CD4-positive, CD25-positive, alpha-beta regulatory T cell (primary cell): ENCODE results near the gene ZBTB25. TPM values are rescaled to one million over a fixed set of nuclear protein-coding genes. Genes with fewer than 3 reads are reported as not detected.

Experiments used
- ATAC-seq, 2 donors: fragments of 150-1000 bp; cut with Tn5 transposase; one replicate each; pipeline ENCODE4 v1.10.0; 2021; ENCODE audit warnings: low read depth in 2 of 2, moderate number of reproducible peaks in 2 of 2, moderate library complexity in 1 of 2
- DNase-seq, 3 donors: peaks; one replicate each; pipeline versions ENCODE4 v3.0.0 to v3.0.0-alpha.2; 2012 to 2022; ENCODE audit warnings: mixed read lengths in 1 of 3
- H3K27ac ChIP-seq: one replicate; pipeline ENCODE4 v1.7.0; 2013; ENCODE audit warnings: mild to moderate bottlenecking, low read length; ENCODE audit not compliant: insufficient read depth, poor library complexity, severe bottlenecking
- H3K27me3 ChIP-seq: one replicate; pipeline ENCODE4 v1.7.0; 2013; ENCODE audit warnings: low read length; ENCODE audit not compliant: control insufficient read depth, insufficient read depth
- H3K36me3 ChIP-seq: one replicate; pipeline ENCODE4 v1.7.0; 2013; ENCODE audit warnings: mild to moderate bottlenecking, low read length, moderate library complexity; ENCODE audit not compliant: control insufficient read depth, insufficient read depth
- H3K4me1 ChIP-seq: 2 replicates; pipeline ENCODE4 v1.7.0; 2013; ENCODE audit warnings: mild to moderate bottlenecking, low read length; ENCODE audit not compliant: insufficient read depth, control insufficient read depth, poor library complexity, severe bottlenecking
- H3K4me3 ChIP-seq: one replicate; pipeline ENCODE4 v1.7.0; 2013; ENCODE audit warnings: low read depth, mild to moderate bottlenecking, low read length, moderate library complexity
- H3K9me3 ChIP-seq, 2 experiments: 1 replicate in 1 of 2; 2 replicates in 1 of 2; pipeline ENCODE4 v1.7.0; 2013; ENCODE audit warnings: low read length in 2 of 2, mild to moderate bottlenecking in 1 of 2, moderate library complexity in 1 of 2; ENCODE audit not compliant: control insufficient read depth in 2 of 2
- H3K27ac Mint-ChIP-seq, 3 donors: one replicate each; pipeline ENCODE4 v1.8.0; 2020 to 2022; ENCODE audit warnings: mild to moderate bottlenecking in 3 of 3, mixed read lengths in 3 of 3, moderate library complexity in 2 of 3
- H3K27me3 Mint-ChIP-seq: one replicate; pipeline ENCODE4 v1.8.0; 2022; ENCODE audit warnings: mild to moderate bottlenecking, mixed read lengths
- H3K36me3 Mint-ChIP-seq: one replicate; pipeline ENCODE4 v1.8.0; 2020; ENCODE audit warnings: mixed read lengths
- H3K4me1 Mint-ChIP-seq, 4 donors: one replicate each; pipeline ENCODE4 v1.8.0; 2020 to 2022; ENCODE audit warnings: mixed read lengths in 4 of 4, mild to moderate bottlenecking in 1 of 4
- H3K4me3 Mint-ChIP-seq, 4 donors: one replicate each; pipeline ENCODE4 v1.8.0; 2020 to 2022; ENCODE audit warnings: mild to moderate bottlenecking in 4 of 4, mixed read lengths in 4 of 4, moderate library complexity in 3 of 4
- H3K9me3 Mint-ChIP-seq, 7 donors: one replicate each; pipeline ENCODE4 v1.8.0; 2020 to 2022; ENCODE audit warnings: mixed read lengths in 7 of 7, mild to moderate bottlenecking in 3 of 7, moderate library complexity in 2 of 7
- polyA plus RNA-seq, 4 donors: library from polyadenylated mRNA; unstranded; fragments of 300-500 nt; fragmentation: Illumina TruSeq; gene quantifications; one replicate each; pipeline ENCODE4 v1.2.3, GENCODE V29; 2021
- total RNA-seq: library from RNA; stranded (reverse); gene quantifications from one replicate; pipeline ENCODE4 v1.2.3, GENCODE V29; 2022

ZBTB25 gene
- total and polyA plus RNA-seq, 5 donors from 2014 or later, result 34.8 to 78.0 (median 39.1) TPM

DNA sequence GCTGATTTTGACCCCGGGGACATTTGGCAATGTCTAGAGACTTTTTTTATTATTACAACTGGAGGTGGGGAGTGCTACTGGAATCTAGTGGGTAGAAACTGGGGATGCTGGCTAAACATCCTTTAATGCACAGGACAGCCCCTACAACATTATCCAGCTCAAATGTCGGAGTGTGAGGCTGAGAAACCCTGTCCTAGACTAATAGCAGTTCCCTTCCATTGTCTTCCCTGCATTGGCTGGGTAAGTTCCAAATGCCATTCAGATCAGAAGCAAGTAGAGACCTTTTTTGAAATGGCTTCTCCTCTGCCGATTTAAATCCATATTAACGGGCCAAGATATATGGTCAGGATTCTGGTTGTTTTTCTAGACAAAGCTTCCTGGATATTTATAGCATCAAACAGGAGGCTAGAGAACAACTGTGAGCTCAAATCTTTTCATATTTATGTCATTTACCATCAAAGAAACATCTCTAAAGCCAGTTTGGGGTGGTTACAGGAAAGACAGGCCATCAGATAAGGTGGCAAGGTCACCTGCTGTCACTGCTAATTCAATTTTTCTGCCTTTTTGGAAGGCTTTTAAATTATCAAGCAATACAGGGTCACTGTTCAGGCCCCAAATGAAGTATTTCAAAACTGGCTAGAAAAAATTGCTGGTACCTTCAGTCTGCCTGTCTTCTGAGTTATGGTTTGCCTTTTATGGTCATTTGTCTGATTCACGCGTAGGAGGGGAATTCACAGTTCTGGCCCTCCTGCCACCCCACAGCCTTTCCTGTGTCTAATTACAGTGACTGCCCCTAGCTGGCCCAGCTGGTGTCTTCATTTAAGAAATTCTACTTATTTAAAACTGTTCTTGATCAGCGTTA lies 58.4 kb downstream of the ZBTB25 start:
- Mint-ChIP-seq H3K36me3 (peaks cover 30% of the 10 kb centered on the region), H3K4me1 (peaks cover 14 to 43% (median 28%) of the 10 kb centered on the region in 4 donors), H3K27me3 (no peaks in the 10 kb centered on the region), H3K27ac (peak overlapping the region; percentile 84 to 92 (median 86)), H3K9me3 (no peaks in the 10 kb centered on the region), H3K4me3 (peak overlapping the region in 3 of 4 donors; percentile 45 to 47 (median 45))
- DNase-seq, result peak; percentile 16 to 57 (median 17)
- H3K36me3 ChIP-seq, result peaks cover 22% of the 10 kb centered on the region
- H3K9me3 ChIP-seq, result no peaks in the 10 kb centered on the region
- no peaks in the 10 kb centered on the region for H3K27me3 ChIP-seq
- peak overlapping the region; percentile 78 for H3K27ac ChIP-seq
- peak; percentile 77 to 78 for ATAC-seq
- peak overlapping the region; percentile 57 for H3K4me3 ChIP-seq
- peaks cover 19% of the 10 kb centered on the region for H3K4me1 ChIP-seq

DNA sequence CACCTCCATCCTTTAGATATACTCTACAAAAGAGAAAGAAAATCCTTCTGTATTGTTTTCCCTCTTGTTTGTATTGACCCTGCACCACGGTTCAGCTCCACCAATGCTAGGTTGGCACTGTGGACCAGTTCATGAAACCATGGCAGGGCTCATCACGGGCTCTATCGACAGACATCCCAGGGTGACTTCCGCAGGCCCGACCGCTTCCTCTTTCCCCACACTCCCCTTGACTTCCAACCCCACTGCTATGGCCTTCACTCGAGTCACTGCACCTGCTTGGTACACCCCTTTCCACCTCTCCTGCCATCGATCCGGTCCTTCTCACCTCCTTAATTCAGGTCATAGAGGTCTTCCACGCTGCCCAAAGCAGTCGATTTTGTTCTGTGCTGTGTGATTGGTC lies 59.5 kb downstream of the ZBTB25 start:
- H3K9me3 ChIP-seq, result no peaks in the 10 kb centered on the region
- no peak overlapping the region for H3K4me3 ChIP-seq
- H3K4me1 ChIP-seq, result peaks cover 19% of the 10 kb centered on the region
- Mint-ChIP-seq H3K27me3 (no peaks in the 10 kb centered on the region), H3K9me3 (no peaks in the 10 kb centered on the region), H3K4me1 (peaks cover 14 to 42% (median 28%) of the 10 kb centered on the region in 4 donors), H3K4me3 (no peak overlapping the region), H3K27ac (peak overlapping the region in 2 of 3 donors; percentile 69 to 86), H3K36me3 (peaks cover 33% of the 10 kb centered on the region)
- ATAC-seq (no peak), DNase-seq (no peak)
- no peak overlapping the region for H3K27ac ChIP-seq
- peaks cover 21% of the 10 kb centered on the region for H3K36me3 ChIP-seq
- H3K27me3 ChIP-seq, result no peaks in the 10 kb centered on the region

DNA sequence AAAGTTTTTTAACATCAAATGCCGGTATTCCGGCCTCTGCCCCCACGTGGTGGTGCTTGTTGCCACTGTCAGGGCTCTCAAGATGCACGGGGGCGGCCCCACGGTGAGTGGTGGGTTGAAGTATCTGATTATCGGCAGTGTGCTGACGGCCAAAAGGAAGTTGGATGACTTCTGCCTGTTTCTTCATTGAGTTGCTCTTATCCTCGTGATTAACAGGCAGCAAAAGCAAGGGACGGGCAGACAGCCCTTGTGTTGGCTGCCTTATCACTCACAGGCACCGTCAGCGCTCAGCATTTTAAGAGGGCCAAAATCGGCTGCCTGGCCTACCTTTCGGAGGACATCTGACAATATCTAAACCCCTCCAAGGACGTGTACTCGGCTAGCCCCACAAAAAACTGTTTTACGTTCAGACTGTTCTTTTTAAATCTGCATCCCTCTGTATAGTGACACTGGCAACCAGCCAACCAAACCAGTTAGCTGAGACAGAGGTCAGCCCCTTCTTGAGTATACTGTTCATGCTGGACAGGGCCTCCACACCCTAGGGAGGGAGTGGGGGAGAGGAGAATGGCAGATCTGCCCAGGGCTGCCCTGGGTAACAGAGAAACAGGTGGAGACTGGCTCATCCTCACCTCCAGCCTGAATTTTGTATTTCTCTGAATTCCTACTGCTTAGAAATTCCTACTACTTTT lies 61.2 kb downstream of the ZBTB25 start:
- Histone ChIP-seq H3K27ac (no peak overlapping the region), H3K36me3 (peaks cover 22% of the 10 kb centered on the region)
- no peak for DNase-seq

DNA sequence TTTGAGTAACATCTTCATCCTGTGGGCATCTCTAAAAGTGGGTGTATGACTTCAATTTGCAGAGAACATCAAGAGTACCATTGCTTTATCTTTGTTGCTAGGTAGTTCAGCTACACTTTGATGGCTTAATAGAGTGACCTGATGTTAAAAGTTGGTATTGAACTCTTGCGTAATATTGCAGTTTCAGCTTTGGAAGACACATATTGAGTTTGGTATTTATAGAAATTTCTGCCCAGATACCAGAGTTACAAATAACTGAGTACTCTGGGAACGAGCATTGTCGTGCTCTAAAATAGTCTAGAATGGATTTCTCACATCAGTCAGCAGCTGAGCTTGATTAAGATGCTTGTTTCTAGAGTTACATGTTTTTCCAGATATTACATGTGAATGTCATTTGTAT lies 63.1 kb downstream of the ZBTB25 start:
- H3K4me3 ChIP-seq, result no peak overlapping the region
- no peak overlapping the region for H3K27ac ChIP-seq
- no peaks in the 10 kb centered on the region for H3K27me3 Mint-ChIP-seq
- H3K4me1 ChIP-seq, result peaks cover 13% of the 10 kb centered on the region
- H3K27ac Mint-ChIP-seq, result peak overlapping the region in 1 of 3 donors; percentile 20
- H3K9me3 Mint-ChIP-seq, result no peaks in the 10 kb centered on the region
- H3K36me3 ChIP-seq, result peaks cover 28% of the 10 kb centered on the region
- peaks cover 50% of the 10 kb centered on the region for H3K36me3 Mint-ChIP-seq
- peaks cover 13 to 32% (median 26%) of the 10 kb centered on the region in 4 donors for H3K4me1 Mint-ChIP-seq
- DNase-seq (no peak), ATAC-seq (no peak)
- H3K27me3 ChIP-seq, result no peaks in the 10 kb centered on the region
- no peaks in the 10 kb centered on the region for H3K9me3 ChIP-seq
- no peak overlapping the region for H3K4me3 Mint-ChIP-seq

More for the DNA sequence above, 61.2 kb downstream of the ZBTB25 start:
- H3K27ac Mint-ChIP-seq, result peak overlapping the region in 1 of 3 donors; percentile 62
- H3K27me3 Mint-ChIP-seq, result no peaks in the 10 kb centered on the region
- H3K36me3 Mint-ChIP-seq, result peaks cover 40% of the 10 kb centered on the region
- Histone ChIP-seq H3K9me3 (no peaks in the 10 kb centered on the region), H3K4me1 (peaks cover 19% of the 10 kb centered on the region), H3K4me3 (no peak overlapping the region), H3K27me3 (no peaks in the 10 kb centered on the region)
- no peak overlapping the region for H3K4me3 Mint-ChIP-seq
- ATAC-seq, result no peak
- H3K9me3 Mint-ChIP-seq, result no peaks in the 10 kb centered on the region
- H3K4me1 Mint-ChIP-seq, result peaks cover 16 to 40% (median 31%) of the 10 kb centered on the region in 4 donors

DNA sequence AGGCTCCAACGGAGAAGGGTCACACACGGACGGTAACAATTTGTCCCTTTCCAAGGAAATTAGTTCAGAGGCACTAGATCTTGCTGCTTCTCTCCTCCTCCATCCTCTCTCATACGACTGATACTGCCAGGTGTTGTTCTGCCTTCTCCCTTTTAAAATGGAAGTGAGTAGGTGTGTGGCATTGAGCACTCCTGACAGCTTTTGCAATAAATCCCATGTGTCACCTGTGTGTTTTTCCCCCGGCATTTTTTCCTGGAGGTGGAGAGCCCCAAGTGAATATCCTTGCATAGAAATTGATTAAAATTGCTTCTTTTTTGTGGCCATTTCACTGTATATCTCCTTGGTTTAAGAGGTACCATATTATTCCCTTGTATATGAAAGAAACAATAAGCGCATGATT lies 64.5 kb downstream of the ZBTB25 start:
- H3K36me3 ChIP-seq, result peaks cover 31% of the 10 kb centered on the region
- H3K4me3 ChIP-seq, result no peak overlapping the region
- no peak overlapping the region for H3K4me3 Mint-ChIP-seq
- H3K9me3 ChIP-seq, result no peaks in the 10 kb centered on the region
- H3K27ac ChIP-seq, result no peak overlapping the region
- no peaks in the 10 kb centered on the region for H3K27me3 ChIP-seq
- DNase-seq, result no peak
- H3K27ac Mint-ChIP-seq, result peak overlapping the region in 2 of 3 donors; percentile 18 to 61
- peaks cover 7 to 19% (median 13%) of the 10 kb centered on the region in 4 donors for H3K4me1 Mint-ChIP-seq
- no peak for ATAC-seq
- H3K9me3 Mint-ChIP-seq, result no peaks in the 10 kb centered on the region
- H3K27me3 Mint-ChIP-seq, result no peaks in the 10 kb centered on the region
- H3K4me1 ChIP-seq, result no peaks in the 10 kb centered on the region
- peaks cover 56% of the 10 kb centered on the region for H3K36me3 Mint-ChIP-seq

DNA sequence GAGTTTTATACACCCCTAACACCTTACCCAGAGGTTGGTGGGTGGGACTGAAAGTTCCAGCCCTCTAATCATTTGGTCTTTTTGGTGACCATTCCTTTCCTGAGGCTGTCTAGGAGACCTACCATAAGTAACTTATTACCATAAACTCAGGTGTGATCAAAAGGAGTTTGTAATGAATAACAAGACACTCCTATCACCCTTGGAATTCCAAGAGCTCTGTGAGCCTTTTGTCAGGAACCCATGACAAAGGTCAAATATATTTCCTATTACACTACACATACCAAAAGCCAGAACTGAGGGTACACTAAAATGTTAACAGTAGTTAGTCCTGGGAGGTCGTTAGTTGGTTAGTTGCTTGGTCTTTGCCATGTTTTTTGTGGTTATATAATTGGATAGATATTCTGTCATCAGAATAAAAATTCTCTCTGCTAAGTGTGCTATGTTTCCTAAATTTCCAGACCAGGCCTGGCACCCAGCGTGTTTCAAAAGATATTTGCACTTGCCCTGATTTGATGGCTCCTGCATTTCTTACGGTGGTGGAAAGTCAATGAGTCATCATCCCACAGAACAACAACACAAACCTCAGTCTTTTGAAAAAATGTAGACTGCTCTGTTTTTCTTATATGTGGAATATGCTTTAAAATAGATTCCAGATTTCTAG lies 65.3 kb downstream of the ZBTB25 start:
- Histone ChIP-seq H3K27me3 (no peaks in the 10 kb centered on the region), H3K4me3 (no peak overlapping the region), H3K9me3 (no peaks in the 10 kb centered on the region), H3K27ac (no peak overlapping the region), H3K4me1 (no peaks in the 10 kb centered on the region), H3K36me3 (peaks cover 37% of the 10 kb centered on the region)
- Mint-ChIP-seq H3K4me1 (peaks cover 7 to 12% (median 10%) of the 10 kb centered on the region in 4 donors), H3K36me3 (peaks cover 50% of the 10 kb centered on the region), H3K4me3 (no peak overlapping the region), H3K9me3 (no peaks in the 10 kb centered on the region), H3K27me3 (no peaks in the 10 kb centered on the region), H3K27ac (peak overlapping the region in 2 of 3 donors; percentile 15 to 61)
- ATAC-seq (peak in 1 of 2 donors; percentile 37), DNase-seq (no peak)

DNA sequence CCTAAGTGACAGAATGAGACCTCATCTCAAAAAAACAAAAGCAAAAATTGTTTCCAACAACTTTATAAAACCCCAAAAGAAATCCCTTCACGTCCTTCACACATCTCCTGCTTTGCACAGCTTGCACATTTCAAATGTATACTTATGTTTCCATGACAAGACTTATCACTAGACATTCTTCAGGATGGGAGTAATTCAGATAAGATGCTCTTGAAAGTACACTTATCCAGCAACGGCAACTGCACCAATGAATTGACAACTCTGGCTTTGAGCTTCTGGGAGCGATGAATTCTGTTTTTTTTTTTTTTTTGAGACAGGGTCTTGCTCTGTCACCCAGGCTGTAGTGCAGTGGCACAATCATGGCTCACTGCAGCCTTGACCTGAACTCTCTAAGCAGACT lies 69.1 kb downstream of the ZBTB25 start:
- ATAC-seq (no peak), DNase-seq (no peak)
- Histone ChIP-seq H3K36me3 (peaks cover 42% of the 10 kb centered on the region), H3K27me3 (no peaks in the 10 kb centered on the region), H3K9me3 (no peaks in the 10 kb centered on the region), H3K27ac (no peak overlapping the region), H3K4me1 (no peaks in the 10 kb centered on the region), H3K4me3 (no peak overlapping the region)
- Mint-ChIP-seq H3K9me3 (no peaks in the 10 kb centered on the region), H3K4me1 (peaks cover 10 to 11% (median 11%) of the 10 kb centered on the region in 4 donors), H3K27me3 (no peaks in the 10 kb centered on the region), H3K36me3 (peaks cover 50% of the 10 kb centered on the region), H3K4me3 (no peak overlapping the region), H3K27ac (peak overlapping the region in 1 of 3 donors; percentile 12)
